NCI-H128 (cell line): Measurements from ENCODE around the gene CBFA2T2.
"Not testable (repeated sequence)": the region's sequence is repeated elsewhere in the genome, so short reads cannot be mapped to it uniquely, and the experiment has no call there.

Experiments used
- DNase-seq: peaks from one replicate; lab custom pipeline; 2025; ENCODE audit not compliant: unreplicated experiment; lab: John Stamatoyannopoulos, UW

Gene CBFA2T2

DNA sequence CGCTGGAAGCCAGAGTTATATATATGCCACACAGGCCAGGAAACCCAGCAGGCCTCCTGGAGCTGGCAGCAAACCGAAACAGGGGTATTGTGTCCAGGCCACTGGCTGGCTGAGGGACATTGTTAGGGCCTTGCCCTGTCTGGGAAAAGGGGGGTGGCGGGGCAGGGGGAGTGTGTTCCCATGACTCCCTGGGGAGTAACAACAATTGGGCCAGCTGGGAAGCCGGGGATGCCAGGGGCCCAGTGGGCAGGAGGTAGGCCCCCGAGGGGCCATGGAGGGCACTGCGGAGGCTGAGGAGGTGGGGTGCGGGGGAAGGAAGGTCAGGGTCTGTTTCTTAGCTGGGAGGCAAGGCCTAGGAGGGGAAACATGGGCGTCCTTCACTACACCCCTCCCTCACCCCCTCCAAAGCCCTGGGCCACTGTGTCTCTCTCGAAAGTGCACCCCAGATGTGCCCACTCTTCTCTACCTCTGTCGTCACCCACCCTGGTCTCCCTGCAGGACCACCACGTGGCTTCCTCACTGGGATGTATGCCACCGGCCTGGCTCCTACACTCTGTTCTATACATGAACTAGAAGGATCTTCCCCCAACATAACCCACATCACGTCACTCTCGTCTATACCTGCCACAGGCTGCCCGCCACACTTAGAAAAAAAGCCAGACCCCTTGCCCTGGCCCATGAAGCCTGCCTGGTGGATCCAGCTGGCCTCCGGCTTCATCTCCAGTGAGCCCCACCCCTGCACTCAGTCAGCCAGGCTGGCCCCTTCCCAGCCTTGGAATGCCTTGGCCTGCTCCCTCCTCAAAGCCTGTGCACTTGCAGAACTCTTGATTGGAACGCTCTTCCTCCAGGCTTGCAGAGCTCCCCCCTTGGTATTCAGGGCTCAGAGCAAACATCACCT, 204.1 kb downstream of the CBFA2T2 start:
- DNase-seq, result no peak

DNA sequence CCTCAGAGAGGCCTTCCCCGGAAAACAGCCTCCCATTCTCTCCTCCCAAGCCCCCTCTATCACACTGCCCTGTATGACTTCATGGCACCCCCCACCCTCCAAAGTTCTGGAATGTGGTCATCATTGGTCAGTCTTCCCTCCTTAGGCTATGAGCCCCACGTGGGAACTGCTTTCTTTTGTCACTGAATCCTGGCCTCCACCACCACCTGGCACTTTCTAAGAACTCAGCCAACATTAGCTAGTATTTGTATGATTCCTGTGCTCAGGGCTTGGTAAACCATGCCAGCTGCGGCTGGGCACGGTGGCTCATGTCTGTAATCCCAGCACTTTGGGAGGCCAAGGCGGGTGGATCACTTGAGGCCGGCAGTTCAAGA, 204.7 kb downstream of the CBFA2T2 start:
- DNase-seq, result no peak

DNA sequence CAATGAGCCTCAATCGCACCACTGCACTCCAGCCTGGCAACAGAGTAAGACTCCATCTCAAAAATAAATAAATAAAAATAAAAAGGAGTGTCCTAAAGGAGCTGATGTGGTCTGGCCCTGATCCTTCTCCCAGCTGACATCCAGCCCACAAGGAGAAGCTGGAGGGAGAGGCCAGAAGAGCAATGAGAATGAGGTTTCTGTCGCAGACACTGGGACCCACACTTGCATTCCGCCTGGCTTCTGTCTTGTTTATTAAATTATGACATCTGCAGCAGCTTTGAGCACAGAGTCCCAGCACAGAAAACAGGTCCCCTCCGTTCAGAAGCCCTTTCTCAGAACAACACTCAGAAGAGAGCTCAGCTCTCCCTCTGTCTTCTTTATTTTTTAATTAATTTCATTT, 206.6 kb downstream of the CBFA2T2 start:
- DNase-seq, result no peak

DNA sequence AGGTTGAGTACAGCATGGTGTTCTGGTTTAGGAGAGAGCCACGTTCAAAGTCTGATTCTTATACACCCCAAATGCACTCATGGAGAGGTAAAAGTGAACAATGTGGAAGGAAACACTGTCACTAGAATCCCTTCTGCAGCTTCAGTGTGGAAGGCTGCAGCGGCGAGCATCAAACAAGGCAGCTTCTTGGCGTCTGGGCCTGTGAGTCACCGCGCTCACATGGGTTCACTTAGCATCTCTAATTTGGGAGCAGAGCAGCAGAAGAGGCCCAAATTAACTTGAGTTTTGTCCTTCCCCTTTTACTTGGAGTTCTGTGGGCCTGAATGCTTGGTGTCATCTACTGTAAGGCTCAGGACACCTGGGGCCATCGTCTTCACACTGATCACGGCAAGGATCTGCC, 207.2 kb downstream of the CBFA2T2 start:
- no peak for DNase-seq

DNA sequence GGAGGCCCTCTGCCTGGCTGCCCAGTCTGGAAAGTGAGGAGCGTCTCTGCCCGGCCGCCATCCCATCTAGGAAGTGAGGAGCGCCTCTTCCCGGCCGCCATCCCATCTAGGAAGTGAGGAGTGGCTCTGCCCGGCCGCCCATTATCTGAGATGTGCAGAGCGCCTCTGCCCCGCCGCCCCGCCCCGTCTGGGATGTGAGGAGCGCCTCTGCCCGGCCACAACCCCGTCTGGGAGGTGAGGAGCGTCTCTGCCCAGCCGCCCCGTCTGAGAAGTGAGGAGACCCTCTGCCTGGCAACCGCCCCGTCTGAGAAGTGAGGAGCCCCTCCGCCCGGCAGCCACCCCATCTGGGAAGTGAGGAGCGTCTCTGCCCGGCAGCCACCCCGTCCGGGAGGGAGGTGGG, 209.1 kb downstream of the CBFA2T2 start:
- DNase-seq, result not testable (repeated sequence)
